HepG2 (cell line): ENCODE measurements around the gene B3GNT8. TPM values are rescaled to one million over a fixed set of nuclear protein-coding genes. Genes with fewer than 3 reads are reported as not detected.

Experiments used
- CENPX ChIP-seq: sonication (generic); formaldehyde crosslinking; IDR thresholded peaks from 2 replicates; pipeline ENCODE4 v1.9.0; 2021; ENCODE audit warnings: mild to moderate bottlenecking, missing genetic modification reagents, moderate library complexity
- DMAP1 ChIP-seq: IDR thresholded peaks from 2 replicates; pipeline ENCODE4 v1.6.1; 2016
- HDAC1 ChIP-seq: sonication (generic); formaldehyde crosslinking; IDR thresholded peaks from 2 replicates; pipeline ENCODE4 v1.5.1; 2020; ENCODE audit warnings: mild to moderate bottlenecking, missing genetic modification reagents
- HMG20B ChIP-seq: conservative IDR thresholded peaks from 2 replicates; pipeline ENCODE4 v1.6.1; 2016; ENCODE audit warnings: missing genetic modification reagents, missing compliant biosample characterization
- MTA1 ChIP-seq: sonication (generic); formaldehyde crosslinking; IDR thresholded peaks from 2 replicates; pipeline ENCODE4 v1.4.0; 2020; ENCODE audit warnings: missing genetic modification reagents, mild to moderate bottlenecking, borderline replicate concordance
- NRL ChIP-seq: sonication (generic); formaldehyde crosslinking; IDR thresholded peaks from 2 replicates; pipeline ENCODE4 v1.5.0; 2020; ENCODE audit warnings: missing genetic modification reagents, mild to moderate bottlenecking, moderate library complexity, borderline replicate concordance
- PRMT3 ChIP-seq: sonication (generic); formaldehyde crosslinking; IDR thresholded peaks from 2 replicates; pipeline ENCODE4 v1.8.1; 2022; ENCODE audit warnings: low read depth, mild to moderate bottlenecking, moderate library complexity, missing genetic modification reagents, borderline replicate concordance
- ZBTB21 ChIP-seq: sonication (generic); formaldehyde crosslinking; IDR thresholded peaks from 2 replicates; pipeline ENCODE4 v1.4.0; 2020; ENCODE audit warnings: missing genetic modification reagents
- ZMAT3 ChIP-seq: sonication (generic); formaldehyde crosslinking; conservative IDR thresholded peaks from 2 replicates; pipeline ENCODE4 v1.7.0; 2021; ENCODE audit warnings: missing genetic modification reagents
- ZNF709 ChIP-seq: sonication (generic); formaldehyde crosslinking; IDR thresholded peaks from 2 replicates; pipeline ENCODE4 v1.5.0; 2020; ENCODE audit warnings: mild to moderate bottlenecking, missing genetic modification reagents
- polyA plus RNA-seq, 8 experiments: library from polyadenylated mRNA; depleted of rRNA in 3 of 8; stranded (reverse) in 7 of 8; unstranded in 1 of 8; fragments of >200 nt; fragmentation: Illumina TruSeq in 4 of 8; extraction: Trizol in 4 of 8; gene quantifications; 2 replicates each; pipeline versions ENCODE4 v1.2.1 to v1.2.3, GENCODE V29; 2011 to 2016; ENCODE audit warnings: low read depth in 4 of 8, missing spikeins in 1 of 8, mixed read lengths in 1 of 8; ENCODE audit not compliant: insufficient read depth in 1 of 8
- total RNA-seq, 5 experiments: library from RNA; depleted of rRNA; stranded (reverse); fragments of >200 nt; fragmentation: Illumina TruSeq; extraction: Trizol; gene quantifications; 2 replicates each; pipeline ENCODE4 v1.2.3, GENCODE V29; 2016; ENCODE audit warnings: low read depth in 1 of 5
- TF ChIP-seq, protein P1 (sequence below): sonication (generic); formaldehyde crosslinking; IDR thresholded peaks from 2 replicates; pipeline ENCODE4 v1.4.0; 2020; ENCODE audit warnings: mild to moderate bottlenecking, missing genetic modification reagents
- TF ChIP-seq, protein P2 (sequence below): sonication (generic); formaldehyde crosslinking; IDR thresholded peaks from 2 replicates; pipeline ENCODE4 v1.5.0; 2020; ENCODE audit warnings: missing genetic modification reagents, mild to moderate bottlenecking, borderline replicate concordance
- TF ChIP-seq, protein P3 (sequence below): sonication (generic); formaldehyde crosslinking; IDR thresholded peaks from 2 replicates; pipeline ENCODE4 v1.4.0; 2020; ENCODE audit warnings: mild to moderate bottlenecking, missing genetic modification reagents
- TF ChIP-seq, protein P4 (sequence below): sonication (generic); formaldehyde crosslinking; IDR thresholded peaks from 2 replicates; pipeline ENCODE4 v1.4.0; 2020; ENCODE audit warnings: mild to moderate bottlenecking, missing genetic modification reagents
- TF ChIP-seq, protein P5 (sequence below): sonication (generic); formaldehyde crosslinking; IDR thresholded peaks from 2 replicates; pipeline ENCODE4 v1.4.0; 2020; ENCODE audit warnings: missing genetic modification reagents, low read depth, mild to moderate bottlenecking, borderline replicate concordance
- TF ChIP-seq, protein P6 (sequence below): sonication (generic); formaldehyde crosslinking; IDR thresholded peaks from 2 replicates; pipeline ENCODE4 v1.4.0; 2020; ENCODE audit warnings: missing genetic modification reagents, borderline replicate concordance

The B3GNT8 gene
- total and polyA plus RNA-seq, 2 of the 13 experiments (the other 11 are each of a cell fraction or from before 2014, with no cell fraction given), result 0.26 to 1.9 TPM

DNA sequence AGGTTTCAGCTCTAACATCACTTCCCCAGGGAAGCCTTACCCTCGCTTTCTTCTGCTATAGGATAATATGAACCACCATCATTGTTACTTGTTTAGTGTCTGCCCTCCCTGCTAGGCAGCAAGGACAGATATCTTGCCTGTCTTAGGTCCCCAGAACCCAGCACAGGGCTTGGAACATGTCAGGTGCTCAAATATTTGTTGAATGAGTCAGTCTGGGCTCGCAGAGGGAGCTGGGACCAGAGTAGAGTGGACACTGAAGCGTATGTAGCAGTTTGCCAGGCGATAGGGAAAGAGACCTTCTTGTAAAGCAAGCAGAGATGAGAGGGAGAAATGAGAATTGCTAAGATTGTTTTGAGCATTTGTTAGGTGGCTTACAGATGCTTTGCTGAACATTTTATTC, 17.9 kb downstream of the B3GNT8 start (continued):
- TF ChIP-seq, protein P1, sequence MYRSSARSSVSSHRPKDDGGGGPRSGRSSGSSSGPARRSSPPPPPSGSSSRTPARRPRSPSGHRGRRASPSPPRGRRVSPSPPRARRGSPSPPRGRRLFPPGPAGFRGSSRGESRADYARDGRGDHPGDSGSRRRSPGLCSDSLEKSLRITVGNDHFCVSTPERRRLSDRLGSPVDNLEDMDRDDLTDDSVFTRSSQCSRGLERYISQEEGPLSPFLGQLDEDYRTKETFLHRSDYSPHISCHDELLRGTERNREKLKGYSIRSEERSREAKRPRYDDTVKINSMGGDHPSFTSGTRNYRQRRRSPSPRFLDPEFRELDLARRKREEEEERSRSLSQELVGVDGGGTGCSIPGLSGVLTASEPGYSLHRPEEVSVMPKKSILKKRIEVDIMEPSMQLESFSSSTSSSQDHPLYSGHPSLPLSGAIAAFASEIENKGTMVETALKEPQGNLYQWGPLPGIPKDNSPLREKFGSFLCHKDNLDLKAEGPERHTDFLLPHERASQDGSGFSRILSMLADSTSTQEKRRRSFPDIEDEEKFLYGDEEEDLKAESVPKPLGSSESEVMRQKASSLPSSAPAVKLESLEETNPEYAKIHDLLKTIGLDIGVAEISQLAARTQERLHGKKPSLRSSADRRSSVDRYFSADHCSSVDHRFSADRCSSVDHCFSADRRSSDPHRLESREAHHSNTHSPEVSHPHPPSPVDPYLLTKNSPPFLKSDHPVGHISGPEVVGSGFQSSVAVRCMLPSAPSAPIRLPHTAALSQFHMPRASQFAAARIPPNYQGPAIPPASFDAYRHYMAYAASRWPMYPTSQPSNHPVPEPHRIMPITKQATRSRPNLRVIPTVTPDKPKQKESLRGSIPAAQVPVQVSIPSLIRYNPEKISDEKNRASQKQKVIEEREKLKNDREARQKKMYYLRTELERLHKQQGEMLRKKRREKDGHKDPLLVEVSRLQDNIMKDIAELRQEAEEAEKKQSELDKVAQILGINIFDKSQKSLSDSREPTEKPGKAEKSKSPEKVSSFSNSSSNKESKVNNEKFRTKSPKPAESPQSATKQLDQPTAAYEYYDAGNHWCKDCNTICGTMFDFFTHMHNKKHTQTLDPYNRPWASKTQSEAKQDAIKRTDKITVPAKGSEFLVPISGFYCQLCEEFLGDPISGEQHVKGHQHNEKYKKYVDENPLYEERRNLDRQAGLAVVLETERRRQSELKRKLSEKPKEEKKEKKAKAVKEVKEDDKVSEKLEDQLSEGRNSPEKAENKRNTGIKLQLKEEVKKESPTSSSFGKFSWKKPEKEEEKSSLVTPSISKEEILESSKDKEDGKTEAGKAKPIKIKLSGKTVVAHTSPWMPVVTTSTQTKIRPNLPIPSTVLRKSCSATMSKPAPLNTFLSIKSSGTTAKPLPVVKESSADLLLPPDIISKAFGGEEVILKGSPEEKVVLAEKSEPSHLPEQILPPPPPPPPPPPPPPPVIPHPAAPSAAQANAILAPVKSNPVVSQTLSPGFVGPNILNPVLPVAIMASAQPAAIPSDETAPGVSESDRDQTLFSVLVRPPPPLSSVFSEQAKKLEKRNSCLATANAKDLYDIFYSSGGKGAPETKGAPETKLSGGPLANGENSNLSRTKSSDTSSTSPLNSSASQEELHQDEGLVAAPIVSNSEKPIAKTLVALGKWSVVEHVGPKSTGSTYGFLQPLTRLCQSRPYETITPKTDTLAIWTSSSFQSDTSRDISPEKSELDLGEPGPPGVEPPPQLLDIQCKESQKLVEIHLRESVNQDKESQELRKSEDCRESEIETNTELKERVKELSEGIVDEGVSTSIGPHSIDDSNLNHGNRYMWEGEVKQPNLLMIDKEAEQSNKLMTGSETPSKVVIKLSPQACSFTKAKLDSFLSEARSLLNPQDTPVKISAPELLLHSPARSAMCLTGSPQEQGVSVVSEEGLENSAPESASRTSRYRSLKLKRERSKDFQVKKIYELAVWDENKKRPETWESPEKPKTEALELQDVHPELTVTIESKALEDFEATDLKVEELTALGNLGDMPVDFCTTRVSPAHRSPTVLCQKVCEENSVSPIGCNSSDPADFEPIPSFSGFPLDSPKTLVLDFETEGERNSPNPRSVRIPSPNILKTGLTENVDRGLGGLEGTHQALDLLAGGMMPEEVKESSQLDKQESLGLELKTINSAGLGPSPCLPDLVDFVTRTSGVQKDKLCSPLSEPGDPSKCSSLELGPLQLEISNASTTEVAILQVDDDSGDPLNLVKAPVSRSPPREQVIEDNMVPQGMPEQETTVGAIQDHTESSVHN (CRISPR knock-in tag), result no peak
- TF ChIP-seq, protein P2, sequence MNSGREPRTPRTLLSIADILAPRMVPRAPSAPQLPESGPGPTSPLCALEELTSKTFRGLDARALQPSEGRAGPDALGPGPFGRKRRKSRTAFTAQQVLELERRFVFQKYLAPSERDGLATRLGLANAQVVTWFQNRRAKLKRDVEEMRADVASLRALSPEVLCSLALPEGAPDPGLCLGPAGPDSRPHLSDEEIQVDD (CRISPR knock-in tag), result no peak
- TF ChIP-seq MTA1 (CRISPR knock-in tag), result no peak
- TF ChIP-seq CENPX (CRISPR knock-in tag), result no peak
- 0 out of 2 replicates have a peak, but pooled peaks have one; percentile 56 for TF ChIP-seq HDAC1 (CRISPR knock-in tag)
- no peak for TF ChIP-seq DMAP1 (CRISPR knock-in tag)
- TF ChIP-seq HMG20B (CRISPR knock-in tag), result no peak
- TF ChIP-seq ZNF709 (CRISPR knock-in tag), result no peak
- no peak for TF ChIP-seq ZBTB21 (CRISPR knock-in tag)
- no peak for TF ChIP-seq NRL (CRISPR knock-in tag)
- TF ChIP-seq, protein P3, sequence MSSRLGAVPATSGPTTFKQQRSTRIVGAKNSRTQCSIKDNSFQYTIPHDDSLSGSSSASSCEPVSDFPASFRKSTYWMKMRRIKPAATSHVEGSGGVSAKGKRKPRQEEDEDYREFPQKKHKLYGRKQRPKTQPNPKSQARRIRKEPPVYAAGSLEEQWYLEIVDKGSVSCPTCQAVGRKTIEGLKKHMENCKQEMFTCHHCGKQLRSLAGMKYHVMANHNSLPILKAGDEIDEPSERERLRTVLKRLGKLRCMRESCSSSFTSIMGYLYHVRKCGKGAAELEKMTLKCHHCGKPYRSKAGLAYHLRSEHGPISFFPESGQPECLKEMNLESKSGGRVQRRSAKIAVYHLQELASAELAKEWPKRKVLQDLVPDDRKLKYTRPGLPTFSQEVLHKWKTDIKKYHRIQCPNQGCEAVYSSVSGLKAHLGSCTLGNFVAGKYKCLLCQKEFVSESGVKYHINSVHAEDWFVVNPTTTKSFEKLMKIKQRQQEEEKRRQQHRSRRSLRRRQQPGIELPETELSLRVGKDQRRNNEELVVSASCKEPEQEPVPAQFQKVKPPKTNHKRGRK (CRISPR knock-in tag), result no peak
- TF ChIP-seq ZMAT3 (CRISPR knock-in tag), result no peak
- TF ChIP-seq, protein P4, sequence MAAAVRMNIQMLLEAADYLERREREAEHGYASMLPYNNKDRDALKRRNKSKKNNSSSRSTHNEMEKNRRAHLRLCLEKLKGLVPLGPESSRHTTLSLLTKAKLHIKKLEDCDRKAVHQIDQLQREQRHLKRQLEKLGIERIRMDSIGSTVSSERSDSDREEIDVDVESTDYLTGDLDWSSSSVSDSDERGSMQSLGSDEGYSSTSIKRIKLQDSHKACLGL (CRISPR knock-in tag), result no peak
- TF ChIP-seq, protein P5, sequence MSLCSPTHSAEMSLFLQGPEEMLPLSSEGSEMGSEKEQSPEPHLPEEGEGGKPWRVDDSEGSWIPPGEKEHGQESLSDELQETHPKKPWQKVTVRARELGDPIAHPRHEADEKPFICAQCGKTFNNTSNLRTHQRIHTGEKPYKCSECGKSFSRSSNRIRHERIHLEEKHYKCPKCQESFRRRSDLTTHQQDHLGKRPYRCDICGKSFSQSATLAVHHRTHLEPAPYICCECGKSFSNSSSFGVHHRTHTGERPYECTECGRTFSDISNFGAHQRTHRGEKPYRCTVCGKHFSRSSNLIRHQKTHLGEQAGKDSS (CRISPR knock-in tag), result no peak
- TF ChIP-seq PRMT3 (CRISPR knock-in tag), result no peak
- TF ChIP-seq, protein P6, sequence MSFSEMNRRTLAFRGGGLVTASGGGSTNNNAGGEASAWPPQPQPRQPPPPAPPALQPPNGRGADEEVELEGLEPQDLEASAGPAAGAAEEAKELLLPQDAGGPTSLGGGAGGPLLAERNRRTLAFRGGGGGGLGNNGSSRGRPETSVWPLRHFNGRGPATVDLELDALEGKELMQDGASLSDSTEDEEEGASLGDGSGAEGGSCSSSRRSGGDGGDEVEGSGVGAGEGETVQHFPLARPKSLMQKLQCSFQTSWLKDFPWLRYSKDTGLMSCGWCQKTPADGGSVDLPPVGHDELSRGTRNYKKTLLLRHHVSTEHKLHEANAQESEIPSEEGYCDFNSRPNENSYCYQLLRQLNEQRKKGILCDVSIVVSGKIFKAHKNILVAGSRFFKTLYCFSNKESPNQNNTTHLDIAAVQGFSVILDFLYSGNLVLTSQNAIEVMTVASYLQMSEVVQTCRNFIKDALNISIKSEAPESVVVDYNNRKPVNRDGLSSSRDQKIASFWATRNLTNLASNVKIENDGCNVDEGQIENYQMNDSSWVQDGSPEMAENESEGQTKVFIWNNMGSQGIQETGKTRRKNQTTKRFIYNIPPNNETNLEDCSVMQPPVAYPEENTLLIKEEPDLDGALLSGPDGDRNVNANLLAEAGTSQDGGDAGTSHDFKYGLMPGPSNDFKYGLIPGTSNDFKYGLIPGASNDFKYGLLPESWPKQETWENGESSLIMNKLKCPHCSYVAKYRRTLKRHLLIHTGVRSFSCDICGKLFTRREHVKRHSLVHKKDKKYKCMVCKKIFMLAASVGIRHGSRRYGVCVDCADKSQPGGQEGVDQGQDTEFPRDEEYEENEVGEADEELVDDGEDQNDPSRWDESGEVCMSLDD (CRISPR knock-in tag), result no peak
